GM23248 (cell line): ENCODE data around the gene MAMDC2.

ENCODE experiments used
- EZH2 ChIP-seq: fragments of 200-600 bp; sonication (generic); IDR thresholded peaks from 2 replicates; pipeline ENCODE4 v1.6.1; 2018; ENCODE audit warnings: antibody characterized with exemption, mild to moderate bottlenecking; ENCODE audit not compliant: insufficient read depth, poor library complexity, severe bottlenecking
- EZH2phosphoT487 ChIP-seq: fragments of 200-600 bp; sonication (generic); IDR thresholded peaks from 2 replicates; pipeline ENCODE4 v1.6.1; 2018; ENCODE audit warnings: antibody characterized with exemption, moderate library complexity, mild to moderate bottlenecking, low read depth; ENCODE audit not compliant: insufficient read depth

DNA sequence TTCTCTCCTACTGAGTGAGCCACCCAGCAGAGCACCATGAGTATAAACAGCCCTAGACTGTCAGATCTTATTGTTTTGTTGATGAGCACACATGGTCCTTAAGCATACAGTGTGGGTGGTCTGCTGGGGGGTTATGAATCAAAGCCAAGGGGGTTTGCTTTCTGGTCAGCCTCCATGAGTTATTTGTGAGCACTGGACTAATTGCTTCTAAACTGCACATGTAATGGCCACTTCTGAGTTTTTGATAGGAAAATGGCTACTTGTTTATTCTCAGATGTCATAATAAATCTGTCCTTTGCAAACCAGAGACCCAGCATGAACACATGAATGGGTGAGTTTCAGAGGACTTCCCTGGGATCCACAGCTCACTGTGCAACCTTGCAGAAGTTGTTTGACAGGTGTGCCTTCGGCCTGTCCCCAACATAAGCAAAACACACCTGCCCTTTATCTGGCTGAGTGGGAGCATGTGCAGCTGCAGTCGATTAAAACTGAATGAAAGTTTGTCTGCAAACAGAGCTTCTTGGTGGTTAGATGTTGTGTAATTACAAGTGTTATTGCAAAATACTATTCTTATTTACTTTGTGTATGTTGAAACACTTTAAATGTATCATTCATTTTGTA is 35.9 kb downstream of the MAMDC2 start:
- TF ChIP-seq EZH2phosphoT487 (no peak), EZH2 (no peak)
